Bronchial epithelial cell (primary cell): ENCODE data around the gene ABCC12. TPM values are rescaled to one million over a fixed set of nuclear protein-coding genes. Genes with fewer than 3 reads are reported as not detected.

ENCODE experiments used
- DNase-seq: peaks from one replicate; pipeline ENCODE4 v3.0.0-alpha.2; 2010; ENCODE audit warnings: low read depth
- FAIRE-seq: peaks from 2 replicates; lab custom pipeline; 2011; peaks lifted over from hg19 to GRCh38; lab: Jason Lieb, UNC
- H3K27me3 ChIP-seq: 2 replicates; pipeline ENCODE4 v1.5.1; 2011; ENCODE audit warnings: low read length; ENCODE audit not compliant: control insufficient read depth, insufficient read depth
- H3K36me3 ChIP-seq: 2 replicates; pipeline ENCODE4 v1.5.1; 2011; ENCODE audit warnings: low read length; ENCODE audit not compliant: control insufficient read depth, insufficient read depth
- H3K4me3 ChIP-seq: 2 replicates; pipeline ENCODE4 v1.5.1; 2011; ENCODE audit warnings: mild to moderate bottlenecking, low read depth, low read length, control low read depth
- total RNA-seq: library from RNA; depleted of rRNA; stranded (reverse); fragments of >200 nt; gene quantifications from 2 replicates; pipeline ENCODE4 v1.2.1, GENCODE V29; 2014
- TF ChIP-seq, protein P1 (sequence below): IDR thresholded peaks from 2 replicates; pipeline ENCODE4 v1.5.1; 2011; ENCODE audit warnings: mild to moderate bottlenecking, moderate library complexity, low read length, control low read depth, inconsistent platforms; ENCODE audit not compliant: insufficient read depth, severe bottlenecking

Gene ABCC12
- total RNA-seq, 1 donor from 2014 or later: not detected

DNA sequence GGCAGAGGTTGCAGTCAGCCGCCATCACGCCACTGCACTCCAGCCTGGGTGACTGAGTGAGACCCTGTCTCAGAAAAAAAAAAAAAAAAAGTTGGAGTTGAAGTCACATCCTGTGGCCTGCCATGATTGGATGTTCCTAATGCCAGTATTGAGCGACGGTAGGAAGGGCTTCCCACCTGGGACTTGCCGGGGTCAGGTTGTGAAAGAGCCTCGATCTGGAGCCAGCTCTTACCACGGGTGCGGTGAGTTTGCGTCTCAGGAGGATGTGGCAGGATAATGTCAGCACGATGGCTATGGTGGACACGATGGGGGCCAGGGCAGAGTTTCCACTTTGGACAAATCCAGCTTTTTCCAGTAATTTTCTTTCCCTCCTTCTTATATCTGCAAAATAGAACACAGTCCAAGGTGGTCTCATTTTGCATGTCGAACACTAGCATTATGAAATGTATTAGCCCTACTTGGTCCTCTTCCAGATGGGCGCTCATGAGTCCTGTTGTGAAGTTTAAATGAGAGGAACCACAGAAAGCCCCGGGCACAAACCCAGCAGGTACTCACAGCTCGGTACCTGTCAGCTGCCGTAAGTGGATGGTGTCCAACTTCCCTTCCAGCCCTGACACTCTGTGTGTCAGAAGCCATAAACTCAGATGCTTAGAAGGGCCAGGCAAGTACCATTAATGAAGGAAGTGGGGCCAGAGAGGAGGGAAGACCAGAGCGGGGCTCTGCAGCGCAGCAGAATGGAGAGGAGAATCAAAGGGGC is 22.2 kb downstream of the ABCC12 start:
- Histone ChIP-seq H3K27me3 (no peaks in the 10 kb centered on the region), H3K36me3 (no peaks in the 10 kb centered on the region), H3K4me3 (no peak overlapping the region)
- no peak for DNase-seq
- TF ChIP-seq, protein P1, sequence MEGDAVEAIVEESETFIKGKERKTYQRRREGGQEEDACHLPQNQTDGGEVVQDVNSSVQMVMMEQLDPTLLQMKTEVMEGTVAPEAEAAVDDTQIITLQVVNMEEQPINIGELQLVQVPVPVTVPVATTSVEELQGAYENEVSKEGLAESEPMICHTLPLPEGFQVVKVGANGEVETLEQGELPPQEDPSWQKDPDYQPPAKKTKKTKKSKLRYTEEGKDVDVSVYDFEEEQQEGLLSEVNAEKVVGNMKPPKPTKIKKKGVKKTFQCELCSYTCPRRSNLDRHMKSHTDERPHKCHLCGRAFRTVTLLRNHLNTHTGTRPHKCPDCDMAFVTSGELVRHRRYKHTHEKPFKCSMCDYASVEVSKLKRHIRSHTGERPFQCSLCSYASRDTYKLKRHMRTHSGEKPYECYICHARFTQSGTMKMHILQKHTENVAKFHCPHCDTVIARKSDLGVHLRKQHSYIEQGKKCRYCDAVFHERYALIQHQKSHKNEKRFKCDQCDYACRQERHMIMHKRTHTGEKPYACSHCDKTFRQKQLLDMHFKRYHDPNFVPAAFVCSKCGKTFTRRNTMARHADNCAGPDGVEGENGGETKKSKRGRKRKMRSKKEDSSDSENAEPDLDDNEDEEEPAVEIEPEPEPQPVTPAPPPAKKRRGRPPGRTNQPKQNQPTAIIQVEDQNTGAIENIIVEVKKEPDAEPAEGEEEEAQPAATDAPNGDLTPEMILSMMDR: no peak
- no peak for FAIRE-seq

DNA sequence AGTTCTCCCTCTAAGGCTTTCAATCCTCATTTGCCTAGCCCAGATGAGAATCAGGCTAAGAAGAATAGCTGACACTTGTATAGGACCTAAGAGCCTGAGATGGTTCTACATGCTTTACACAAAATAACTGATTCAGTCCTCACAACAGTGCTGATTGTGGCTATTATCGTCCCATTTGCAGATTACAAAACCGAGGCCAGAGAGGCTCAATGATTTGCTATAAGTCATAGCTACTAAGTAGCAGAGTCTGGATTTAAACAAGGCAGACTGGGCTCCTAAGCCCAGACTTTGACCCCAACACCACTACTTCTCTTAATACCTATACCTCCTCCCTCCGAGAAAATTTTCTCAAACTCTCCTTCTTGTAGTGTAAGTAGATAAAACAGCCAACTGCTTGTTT is 23.1 kb downstream of the ABCC12 start:
- TF ChIP-seq, protein P1: no peak
- DNase-seq: no peak
- Histone ChIP-seq H3K36me3 (no peaks in the 10 kb centered on the region), H3K27me3 (no peaks in the 10 kb centered on the region), H3K4me3 (no peak overlapping the region)
- no peak for FAIRE-seq

DNA sequence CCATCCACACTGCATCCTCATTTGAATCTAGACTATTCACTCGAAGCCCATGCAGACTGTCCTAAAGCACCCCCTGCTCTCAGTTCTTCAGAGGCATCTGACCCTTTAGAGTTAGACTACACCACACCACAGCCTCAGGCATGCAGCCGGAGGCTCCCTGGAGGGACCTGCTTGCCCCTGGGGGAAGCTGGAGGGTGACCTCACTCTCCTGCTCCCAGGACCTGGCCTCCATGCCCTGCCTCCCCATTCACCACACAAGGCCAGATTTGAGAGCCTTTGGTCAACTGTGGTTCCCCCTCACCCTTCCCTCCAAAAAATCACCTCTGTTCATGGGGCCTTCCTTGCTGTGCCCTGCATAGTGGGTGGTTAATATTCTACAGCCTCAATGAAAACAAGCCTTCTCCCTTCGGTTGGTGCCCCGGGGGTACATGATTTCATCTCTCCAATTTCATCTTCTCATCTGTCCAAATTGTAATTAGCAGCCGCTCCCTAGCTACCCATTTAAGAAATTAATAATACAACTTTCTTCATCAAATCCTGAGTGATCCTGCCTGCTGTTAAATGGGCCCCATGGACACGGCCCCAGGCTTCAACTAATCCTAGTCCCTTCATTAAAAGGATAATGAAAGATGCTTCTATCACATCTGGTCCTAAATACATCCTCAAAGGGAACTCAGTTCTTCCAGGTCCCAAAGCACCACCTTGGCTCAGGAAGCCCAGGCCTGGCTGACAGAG is 24.4 kb downstream of the ABCC12 start:
- Histone ChIP-seq H3K36me3 (no peaks in the 10 kb centered on the region), H3K4me3 (no peak overlapping the region), H3K27me3 (no peaks in the 10 kb centered on the region)
- DNase-seq: no peak
- no peak for FAIRE-seq
- TF ChIP-seq, protein P1: no peak

DNA sequence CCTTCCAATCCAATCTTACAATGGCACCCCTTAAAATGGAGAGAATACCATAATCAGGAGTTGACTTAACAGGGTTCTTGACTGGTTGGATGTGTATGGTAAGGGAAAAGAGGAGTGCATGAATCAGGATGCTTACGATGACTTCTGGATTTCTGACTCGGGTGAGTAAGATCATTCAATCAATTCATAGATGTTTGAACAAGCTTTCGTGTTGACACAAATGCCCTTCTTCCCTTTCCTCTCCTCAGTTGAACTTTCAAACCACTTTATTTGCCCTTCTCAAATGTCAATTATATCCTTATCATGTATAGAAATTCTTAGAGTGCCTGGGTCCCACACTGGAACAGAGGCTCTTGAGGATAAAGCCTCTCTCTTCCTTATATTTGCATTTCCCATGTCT is 25.9 kb downstream of the ABCC12 start:
- no peaks in the 10 kb centered on the region for H3K27me3 ChIP-seq
- no peaks in the 10 kb centered on the region for H3K36me3 ChIP-seq
- no peak for FAIRE-seq
- TF ChIP-seq, protein P1: no peak
- no peak overlapping the region for H3K4me3 ChIP-seq
- peak; percentile 87 for DNase-seq

DNA sequence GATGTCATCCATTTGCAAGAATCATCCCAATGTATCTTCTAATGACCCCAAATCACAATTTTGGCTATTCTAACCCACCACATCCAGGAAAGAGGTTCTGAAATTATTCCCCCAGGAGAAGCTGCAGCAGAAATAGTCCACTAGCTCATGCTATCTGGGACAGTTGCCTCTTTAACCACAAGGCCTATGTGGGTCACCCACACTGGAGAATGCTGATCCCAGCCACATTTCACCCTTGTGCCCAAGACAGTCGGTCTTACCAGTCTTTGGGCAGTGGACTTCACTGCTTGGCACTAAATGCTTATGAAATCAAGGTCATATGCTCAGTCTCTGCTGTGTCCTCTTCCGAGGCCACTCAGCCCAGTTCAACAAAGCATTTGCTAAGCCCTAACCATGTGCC is 27.0 kb downstream of the ABCC12 start:
- no peaks in the 10 kb centered on the region for H3K36me3 ChIP-seq
- FAIRE-seq: no peak
- TF ChIP-seq, protein P1: no peak

More for the DNA sequence above, 27.0 kb downstream of the ABCC12 start:
- no peaks in the 10 kb centered on the region for H3K27me3 ChIP-seq
- H3K4me3 ChIP-seq: no peak overlapping the region
- no peak for DNase-seq
